ENCODE data around the gene NT5E.

- TF ChIP-seq CTCF (IDR thresholded peaks at IDR 0.05; ENCODE audit: low read length), result no peak
- no peak for TF ChIP-seq EZH2 (IDR thresholded peaks at IDR 0.05; ENCODE audit: borderline replicate concordance, low read length)
These were observed 6.3 kb upstream of the NT5E start for GRCh38 chr6:85443349-85444117.

Data from OCI-LY1 (cell line).